Tongue (tissue), 2 donors: ENCODE results near the gene DUSP10. TPM values are rescaled to one million over a fixed set of nuclear protein-coding genes. Genes with fewer than 3 reads are reported as not detected.

Experiments
- DNase-seq: peaks from one replicate; pipeline ENCODE4 v3.0.0-alpha.2; 2015
- total RNA-seq: library from RNA; depleted of rRNA; stranded (reverse); fragments of >200 nt; gene quantifications from one replicate; pipeline ENCODE4 v1.2.3, GENCODE V29; 2014

DUSP10 gene
- total RNA-seq = 24.8 TPM

- DNase-seq = peak; percentile 100
Measured at GRCh38 chr1:221741703-221742554, at the start of gene DUSP10. DUSP10 (minus strand) TSS chr1:221742089; CDS start chr1:221739744, 2,345 bp downstream.

GRCh38 chr1:221788466-221788865, 46.6 kb upstream of the DUSP10 start:
- DNase-seq = no peak

GRCh38 chr1:221786647-221787046, 44.8 kb upstream of the DUSP10 start:
- DNase-seq = no peak

- DNase-seq = no peak
Measured at GRCh38 chr1:221783936-221784335, 42.0 kb upstream of the DUSP10 start.

- DNase-seq = no peak
Measured at GRCh38 chr1:221783437-221783836, 41.5 kb upstream of the DUSP10 start.

GRCh38 chr1:221782970-221783369, 41.1 kb upstream of the DUSP10 start:
- no peak for DNase-seq

GRCh38 chr1:221782477-221782876, 40.6 kb upstream of the DUSP10 start:
- no peak for DNase-seq

- no peak for DNase-seq
Measured at GRCh38 chr1:221781102-221781755, 39.3 kb upstream of the DUSP10 start.

- no peak for DNase-seq
Measured at GRCh38 chr1:221780175-221780574, 38.3 kb upstream of the DUSP10 start.

- no peak for DNase-seq
Measured at GRCh38 chr1:221779771-221780170, 37.9 kb upstream of the DUSP10 start.

GRCh38 chr1:221778535-221779142, 36.8 kb upstream of the DUSP10 start:
- no peak for DNase-seq

GRCh38 chr1:221778125-221778524, 36.2 kb upstream of the DUSP10 start:
- no peak for DNase-seq

- DNase-seq = no peak
Measured at GRCh38 chr1:221777431-221778072, 35.7 kb upstream of the DUSP10 start.

- no peak for DNase-seq
Measured at GRCh38 chr1:221776495-221777301, 34.8 kb upstream of the DUSP10 start.

- no peak for DNase-seq
Measured at GRCh38 chr1:221775206-221775605, 33.3 kb upstream of the DUSP10 start.

GRCh38 chr1:221774054-221774842, 32.4 kb upstream of the DUSP10 start:
- DNase-seq = peak; percentile 3

- no peak for DNase-seq
Measured at GRCh38 chr1:221773383-221773782, 31.5 kb upstream of the DUSP10 start.

GRCh38 chr1:221772117-221772516, 30.2 kb upstream of the DUSP10 start:
- no peak for DNase-seq

GRCh38 chr1:221768444-221769066, 26.7 kb upstream of the DUSP10 start:
- DNase-seq = no peak

- DNase-seq = peak; percentile 23
Measured at GRCh38 chr1:221766210-221766609, 24.3 kb upstream of the DUSP10 start.
